ENCODE measurements around the gene KLHL3. TPM values are rescaled to one million over a fixed set of nuclear protein-coding genes. Genes with fewer than 3 reads are reported as not detected.

The KLHL3 gene
- total and polyA plus RNA-seq, 2 donors (not counting 3 experiments of a cell fraction or from before 2014, with no cell fraction given) = 8.8 to 13.6 TPM

GRCh38 chr5:137610598-137610997 lies 125.3 kb downstream of the KLHL3 start:
- ChIA-PET POLR2A (no interaction called here), CTCF (interaction anchor here (1.9 kb wide), 1 partner anchor 19 kb away, joined by 6 read pairs; no protein-coding TSS in a partner anchor)
- no peak for TF ChIP-seq JUN (IDR thresholded peaks at IDR 0.05; ENCODE audit: borderline replicate concordance, insufficient read depth, insufficient read length, low read depth)
- TF ChIP-seq, protein P1, sequence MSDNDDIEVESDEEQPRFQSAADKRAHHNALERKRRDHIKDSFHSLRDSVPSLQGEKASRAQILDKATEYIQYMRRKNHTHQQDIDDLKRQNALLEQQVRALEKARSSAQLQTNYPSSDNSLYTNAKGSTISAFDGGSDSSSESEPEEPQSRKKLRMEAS (IDR thresholded peaks at IDR 0.05; ENCODE audit: insufficient read depth, insufficient read length) = no peak
- TF ChIP-seq POLR2A (IDR thresholded peaks at IDR 0.05; ENCODE audit: low read depth, low read length) = no peak
- TF ChIP-seq FOS (IDR thresholded peaks at IDR 0.05; ENCODE audit: borderline replicate concordance, insufficient read depth, low read length) = no peak
- no peak for TF ChIP-seq GATA2 (IDR thresholded peaks at IDR 0.05; ENCODE audit: insufficient read depth, insufficient read length, low read depth, low read length)
- no peak for TF ChIP-seq POLR2AphosphoS5 (IDR thresholded peaks at IDR 0.05; ENCODE audit: insufficient read depth, low read depth, low read length)
- TF ChIP-seq EZH2 (IDR thresholded peaks at IDR 0.05; ENCODE audit: borderline replicate concordance, low read depth, low read length, severe bottlenecking) = no peak
- no peak for TF ChIP-seq MYC (IDR thresholded peaks at IDR 0.05; ENCODE audit: low read depth, low read length)
- no peak for TF ChIP-seq CTCF (IDR thresholded peaks at IDR 0.05; ENCODE audit: extremely low read depth in 1 of 2, insufficient read depth in 1 of 2, low read depth in 1 of 2, low read length in 2 of 2)
- dilution Hi-C loops (cut with MboI; ENCODE audit: extremely low pct_ligation_motif_present, low sequenced_read_pairs) = no loop called here
- FAIRE-seq (no peak), DNase-seq (ENCODE audit: low read depth, low spot score) (no peak)
- intact Hi-C loops (cut with micrococcal nuclease) = no loop called here
- Histone ChIP-seq H3K9ac (replicated peaks; ENCODE audit: extremely low read depth, insufficient read depth, low read length) (no peak overlapping the region), H3K4me2 (ENCODE audit: insufficient read depth, low read length) (no peak overlapping the region), H3K9me3 (replicated peaks; ENCODE audit: control insufficient read depth, insufficient read depth, low read length) (no peaks in the 10 kb centered on the region), H4K20me1 (replicated peaks; ENCODE audit: control insufficient read depth, extremely low read depth, insufficient read depth, low read length) (no peaks in the 10 kb centered on the region), H3K27me3 (ENCODE audit: control insufficient read depth in 2 of 2, insufficient read depth in 2 of 2, low read length in 2 of 2) (peaks cover 20 to 22% of the 10 kb centered on the region in 2 experiments), H3K4me1 (ENCODE audit: control insufficient read depth, extremely low read depth, insufficient read depth, low read length) (no peaks in the 10 kb centered on the region), H3K36me3 (ENCODE audit: control insufficient read depth in 2 of 2, extremely low read depth in 1 of 2, insufficient read depth in 2 of 2, low read length in 2 of 2) (no peaks in the 10 kb centered on the region), H3K9me1 (replicated peaks; ENCODE audit: control insufficient read depth, extremely low read depth, insufficient read depth, low read length) (no peaks in the 10 kb centered on the region), H3K4me3 (replicated peaks in 1 of 3; ENCODE audit: insufficient read depth in 1 of 3, low read depth in 1 of 3, low read length in 3 of 3) (no peak overlapping the region), H3K27ac (ENCODE audit: insufficient read depth, low read depth, low read length) (no peak overlapping the region), H2AFZ (ENCODE audit: low read depth, low read length) (no peak overlapping the region), H3K79me2 (ENCODE audit: control insufficient read depth, insufficient read depth, low read length) (no peaks in the 10 kb centered on the region)
- BruUV-seq (replicated peaks) = no TSS peak

All from endothelial cell of umbilical vein (primary cell).